ENCODE data around the gene FAM20A.
A peak's percentile ranks its signal among the peaks of the same experiment; 100 is the strongest.

Gene FAM20A

DNA sequence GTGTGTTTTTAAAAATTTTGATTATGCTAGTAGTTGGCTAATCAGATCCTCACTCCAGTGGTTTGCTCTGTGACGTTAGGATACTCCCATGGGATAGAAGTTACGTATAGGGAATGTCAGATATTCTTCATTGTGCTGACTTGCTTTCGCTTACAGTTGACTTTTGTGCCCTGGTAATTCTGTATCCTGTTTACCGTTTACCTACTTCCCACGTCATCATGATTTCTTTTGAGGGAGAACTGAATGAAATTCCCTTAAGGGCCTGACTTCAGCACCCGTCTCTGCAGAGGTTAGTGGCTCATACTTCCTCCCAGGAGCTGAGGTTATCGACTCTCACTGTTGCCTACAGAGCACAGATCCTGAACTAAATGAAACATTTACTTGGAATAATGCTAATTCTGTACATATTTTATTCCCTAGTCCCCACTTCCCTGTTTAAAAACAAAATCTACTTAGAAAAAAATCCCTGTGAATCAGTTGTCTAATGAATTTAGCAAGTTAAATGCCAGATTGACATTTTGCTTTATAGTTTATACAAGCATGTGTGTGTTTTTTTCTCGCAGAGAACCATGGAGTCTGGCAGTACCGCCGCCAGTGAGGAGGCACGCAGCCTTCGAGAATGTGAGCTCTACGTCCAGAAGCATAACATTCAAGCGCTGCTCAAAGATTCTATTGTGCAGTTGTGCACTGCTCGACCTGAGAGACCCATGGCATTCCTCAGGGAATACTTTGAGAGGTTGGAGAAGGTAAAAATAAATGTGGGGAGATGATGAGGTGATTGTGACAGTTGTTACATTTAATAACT lies 86.1 kb downstream of the FAM20A start:
- H4K20me1 ChIP-seq (ENCODE audit: insufficient read depth, low read length): peaks cover 33% of the 10 kb centered on the region
- no peak overlapping the region for H2AFZ ChIP-seq (ENCODE audit: low read depth, low read length)
- H3K4me1 ChIP-seq (ENCODE audit: low read length): peaks cover 26% of the 10 kb centered on the region
- H3K27ac ChIP-seq (ENCODE audit: low read length): no peak overlapping the region
- no peak overlapping the region for H3K4me3 ChIP-seq (ENCODE audit: low read length)
- no peaks in the 10 kb centered on the region for H3K9me3 ChIP-seq (ENCODE audit: insufficient read depth, low read length)
- TF ChIP-seq EZH2phosphoT487 (IDR thresholded peaks at IDR 0.05; ENCODE audit: low read depth) (no peak), CTCF (IDR thresholded peaks at IDR 0.05; ENCODE audit: low read depth, low read length) (no peak)
- peaks cover 39% of the 10 kb centered on the region for H3K36me3 ChIP-seq (replicated peaks; ENCODE audit: low read depth, low read length)
- no peak overlapping the region for H3K9ac ChIP-seq (ENCODE audit: low read length)
- peak overlapping the region; percentile 91; the same call in 1 of the 2 replicates for H3K4me2 ChIP-seq (ENCODE audit: low read length)
- peaks cover 36% of the 10 kb centered on the region for H3K79me2 ChIP-seq (ENCODE audit: low read length)
- H3K27me3 ChIP-seq (ENCODE audit: low read depth, low read length): no peaks in the 10 kb centered on the region

DNA sequence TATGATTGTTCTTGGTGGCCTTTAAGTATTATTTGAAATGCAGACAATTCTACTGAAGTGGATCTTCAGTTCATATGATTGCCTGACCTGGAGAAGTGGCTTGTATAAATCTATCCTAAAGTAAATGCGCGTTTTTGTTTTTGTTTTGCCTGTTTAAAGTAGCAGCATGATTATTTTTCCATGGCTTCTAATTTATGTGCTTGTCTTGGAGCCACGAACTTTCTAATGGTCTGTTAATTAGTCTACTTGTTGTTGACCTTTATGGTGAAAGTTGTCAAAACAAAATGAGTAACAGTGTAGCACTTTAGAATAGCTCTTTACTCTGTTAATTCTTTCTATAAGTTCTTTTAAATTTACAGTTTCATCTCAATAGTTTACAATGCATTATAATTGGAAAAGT lies 87.2 kb downstream of the FAM20A start:
- TF ChIP-seq CTCF (IDR thresholded peaks at IDR 0.05; ENCODE audit: low read depth, low read length) (no peak), EZH2phosphoT487 (IDR thresholded peaks at IDR 0.05; ENCODE audit: low read depth) (no peak)
- Histone ChIP-seq H3K9me3 (ENCODE audit: insufficient read depth, low read length) (no peaks in the 10 kb centered on the region), H4K20me1 (ENCODE audit: insufficient read depth, low read length) (peaks cover 26% of the 10 kb centered on the region), H3K27ac (ENCODE audit: low read length) (no peak overlapping the region), H3K27me3 (ENCODE audit: low read depth, low read length) (no peaks in the 10 kb centered on the region), H3K36me3 (replicated peaks; ENCODE audit: low read depth, low read length) (peaks cover 32% of the 10 kb centered on the region), H3K9ac (ENCODE audit: low read length) (peak overlapping the region; percentile 84), H3K4me3 (ENCODE audit: low read length) (peak overlapping the region; percentile 91), H3K4me2 (ENCODE audit: low read length) (peak overlapping the region; percentile 91), H2AFZ (ENCODE audit: low read depth, low read length) (no peak overlapping the region), H3K4me1 (ENCODE audit: low read length) (peaks cover 35% of the 10 kb centered on the region), H3K79me2 (ENCODE audit: low read length) (peaks cover 33% of the 10 kb centered on the region)

DNA sequence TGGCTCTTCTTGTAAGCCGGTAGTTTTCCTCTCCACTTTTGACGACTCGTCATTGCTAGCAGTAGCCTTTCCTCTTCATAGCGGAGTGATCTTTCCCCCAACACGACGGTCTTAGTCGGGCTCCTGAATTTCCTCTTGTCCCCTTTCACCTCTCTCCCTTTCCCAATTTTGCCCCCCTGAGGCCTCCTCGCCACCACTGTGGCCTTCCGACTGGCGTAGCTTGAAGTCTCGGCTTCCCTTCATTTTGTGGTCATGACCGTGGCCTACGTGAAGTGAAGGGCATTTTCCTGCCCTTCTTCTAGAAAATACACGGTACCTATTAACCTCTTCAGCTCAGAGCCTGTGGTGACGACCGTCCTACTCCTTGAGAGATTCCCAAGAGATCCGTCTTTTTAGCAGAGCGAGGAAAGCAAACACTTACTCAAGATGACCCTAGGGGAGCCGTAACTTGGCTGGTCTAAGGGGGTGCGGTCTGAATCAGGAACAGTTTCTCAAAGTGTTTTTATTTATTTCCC lies 88.2 kb downstream of the FAM20A start:
- peaks cover 33% of the 10 kb centered on the region for H3K79me2 ChIP-seq (ENCODE audit: low read length)
- no peaks in the 10 kb centered on the region for H3K27me3 ChIP-seq (ENCODE audit: low read depth, low read length)
- TF ChIP-seq EZH2phosphoT487 (IDR thresholded peaks at IDR 0.05; ENCODE audit: low read depth) (no peak), CTCF (IDR thresholded peaks at IDR 0.05; ENCODE audit: low read depth, low read length) (no peak)
- peaks cover 35% of the 10 kb centered on the region for H3K4me1 ChIP-seq (ENCODE audit: low read length)
- peak overlapping the region; percentile 68 for H3K27ac ChIP-seq (ENCODE audit: low read length)
- H3K4me2 ChIP-seq (ENCODE audit: low read length): peak overlapping the region; percentile 91
- peaks cover 26% of the 10 kb centered on the region for H4K20me1 ChIP-seq (ENCODE audit: insufficient read depth, low read length)
- H3K9me3 ChIP-seq (ENCODE audit: insufficient read depth, low read length): no peaks in the 10 kb centered on the region
- H3K4me3 ChIP-seq (ENCODE audit: low read length): peak overlapping the region; percentile 91
- no peak overlapping the region for H2AFZ ChIP-seq (ENCODE audit: low read depth, low read length)
- H3K36me3 ChIP-seq (replicated peaks; ENCODE audit: low read depth, low read length): peaks cover 28% of the 10 kb centered on the region
- H3K9ac ChIP-seq (ENCODE audit: low read length): peak overlapping the region; percentile 84

GRCh38 chr17:68512247-68512959 lies 88.8 kb downstream of the FAM20A start, which contains the start of gene PRKAR1A:
PRKAR1A (plus strand) TSS chr17:68512430; CDS start chr17:68515400, 2,970 bp downstream.
- Histone ChIP-seq H3K79me2 (ENCODE audit: low read length) (peaks cover 33% of the 10 kb centered on the region), H4K20me1 (ENCODE audit: insufficient read depth, low read length) (peaks cover 26% of the 10 kb centered on the region), H3K27me3 (ENCODE audit: low read depth, low read length) (no peaks in the 10 kb centered on the region), H2AFZ (ENCODE audit: low read depth, low read length) (peak within 1 kb of the TSS; percentile 84), H3K4me2 (ENCODE audit: low read length) (peak within 1 kb of the TSS; percentile 93), H3K36me3 (replicated peaks; ENCODE audit: low read depth, low read length) (peaks cover 23% of the 10 kb centered on the region), H3K4me3 (ENCODE audit: low read length) (peak within 1 kb of the TSS; percentile 91), H3K27ac (ENCODE audit: low read length) (peak within 1 kb of the TSS; percentile 68), H3K4me1 (ENCODE audit: low read length) (peaks cover 35% of the 10 kb centered on the region), H3K9me3 (ENCODE audit: insufficient read depth, low read length) (no peaks in the 10 kb centered on the region), H3K9ac (ENCODE audit: low read length) (peak within 1 kb of the TSS; percentile 84)
- no peak for TF ChIP-seq EZH2phosphoT487 (IDR thresholded peaks at IDR 0.05; ENCODE audit: low read depth)

Measured in OCI-LY3 (cell line).